Lung (tissue), 12 donors: Measurements from ENCODE around the gene IFIT2. TPM values are rescaled to one million over a fixed set of nuclear protein-coding genes. Genes with fewer than 3 reads are reported as not detected.

Experiments
- ATAC-seq: fragments of 200-7000 bp; cut with Tn5 transposase; one replicate; pipeline ENCODE4 v1.9.1; 2020; ENCODE audit warnings: moderate number of reproducible peaks; ENCODE audit not compliant: insufficient read depth, low FRiP score
- DNase-seq, 3 donors: peaks; one replicate each; pipeline ENCODE4 v3.0.0-alpha.2; 2013 to 2017
- H3K27ac ChIP-seq, 2 donors: one replicate each; pipeline ENCODE4 v1.5.1; 2013; ENCODE audit warnings: mild to moderate bottlenecking in 2 of 2, moderate library complexity in 2 of 2, control low read depth in 1 of 2, inconsistent platforms in 1 of 2, low read depth in 1 of 2, low read length in 1 of 2
- H3K27me3 ChIP-seq, 3 donors: one replicate each; pipeline ENCODE4 v1.5.1; 2013; ENCODE audit warnings: low read length in 2 of 3; ENCODE audit not compliant: control insufficient read depth in 3 of 3, insufficient read depth in 3 of 3
- H3K36me3 ChIP-seq, 4 donors: one replicate each; pipeline ENCODE4 v1.5.1; 2013; ENCODE audit warnings: low read length in 4 of 4, mild to moderate bottlenecking in 1 of 4, moderate library complexity in 1 of 4; ENCODE audit not compliant: control insufficient read depth in 4 of 4, insufficient read depth in 4 of 4
- H3K4me1 ChIP-seq, 5 donors: one replicate each; pipeline ENCODE4 v1.5.1; 2013; ENCODE audit warnings: low read length in 5 of 5, mild to moderate bottlenecking in 2 of 5, moderate library complexity in 1 of 5; ENCODE audit not compliant: control insufficient read depth in 5 of 5, insufficient read depth in 5 of 5
- H3K4me3 ChIP-seq: one replicate; pipeline ENCODE4 v1.5.1; 2013; ENCODE audit warnings: mild to moderate bottlenecking, control low read depth, moderate library complexity
- H3K9ac ChIP-seq, 2 donors: one replicate each; pipeline ENCODE4 v1.5.1; 2013; ENCODE audit warnings: low read length in 2 of 2, control low read depth in 1 of 2; ENCODE audit not compliant: insufficient read depth in 1 of 2
- H3K9me3 ChIP-seq, 4 donors: one replicate each; pipeline ENCODE4 v1.5.1; 2013; ENCODE audit warnings: low read length in 3 of 4, mild to moderate bottlenecking in 1 of 4, moderate library complexity in 1 of 4; ENCODE audit not compliant: control insufficient read depth in 4 of 4, insufficient read depth in 3 of 4
- WGBS, 2 donors: extraction: QIAGEN DNeasy Blood & Tissue Kit; methylation state at CpG; one replicate each; pipeline ENCODE4 v1.1.7; 2013; 5-methylcytosine and 5-hydroxymethylcytosine counted together
- polyA plus RNA-seq, 2 donors: library from polyadenylated mRNA; stranded (reverse); fragments of 200-250 nt; gene quantifications; one replicate each; pipeline ENCODE4 v1.2.1, GENCODE V29; 2013
- total RNA-seq, 2 donors: library from RNA; depleted of rRNA in 1 of 2; stranded (reverse); fragments of >200 nt in 1 of 2; gene quantifications; one replicate each; pipeline ENCODE4 v1.2.1, GENCODE V29; 2014 to 2021
- TF ChIP-seq, protein P1 (sequence below): IDR thresholded peaks from 2 replicates; pipeline ENCODE4 v1.5.1; 2012; ENCODE audit warnings: mild to moderate bottlenecking; ENCODE audit errors: control extremely low read depth, extremely low read depth
- donor health status: control.
- donor health status: control.
- donor health status: Bipolar disorder and iron deficiency.
- donor health status: healthy.
- donor health status: DM: yes; HTN: yes; CAD: no.

IFIT2 gene
- total and polyA plus RNA-seq, 4 donors: 8.1 to 17.8 (median 14.1) TPM

DNA sequence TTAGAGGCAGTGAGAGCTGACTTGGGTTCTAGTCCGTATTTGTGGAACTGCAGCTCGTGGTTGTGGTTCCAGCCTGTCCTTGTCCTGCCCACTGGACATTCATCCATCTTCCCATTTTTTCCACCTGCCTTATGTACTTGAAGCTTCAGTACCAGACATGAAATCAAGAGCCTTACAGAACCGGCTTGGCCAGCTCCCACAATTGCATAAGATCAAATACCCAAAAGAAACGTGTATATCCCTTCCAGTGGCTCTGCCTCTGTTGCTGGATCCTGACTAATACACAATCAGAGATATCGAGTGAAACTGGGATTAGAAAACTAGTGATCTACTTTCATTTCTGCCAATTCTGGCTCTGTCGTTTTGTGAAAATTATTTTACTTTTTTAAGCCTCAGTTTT is 26.5 kb upstream of the IFIT2 start:
- DNase-seq (peak in 1 of 3 donors; percentile 64), ATAC-seq (no peak)
- H3K36me3 ChIP-seq: no peaks in the 10 kb centered on the region
- 77% methylated on average over 6 of the region's 6 CpGs for WGBS, 2 donors
- no peaks in the 10 kb centered on the region for H3K9me3 ChIP-seq
- no peak overlapping the region for H3K27ac ChIP-seq
- H3K4me3 ChIP-seq: no peak overlapping the region
- H3K9ac ChIP-seq: no peak overlapping the region
- H3K27me3 ChIP-seq: no peaks in the 10 kb centered on the region
- TF ChIP-seq, protein P1, sequence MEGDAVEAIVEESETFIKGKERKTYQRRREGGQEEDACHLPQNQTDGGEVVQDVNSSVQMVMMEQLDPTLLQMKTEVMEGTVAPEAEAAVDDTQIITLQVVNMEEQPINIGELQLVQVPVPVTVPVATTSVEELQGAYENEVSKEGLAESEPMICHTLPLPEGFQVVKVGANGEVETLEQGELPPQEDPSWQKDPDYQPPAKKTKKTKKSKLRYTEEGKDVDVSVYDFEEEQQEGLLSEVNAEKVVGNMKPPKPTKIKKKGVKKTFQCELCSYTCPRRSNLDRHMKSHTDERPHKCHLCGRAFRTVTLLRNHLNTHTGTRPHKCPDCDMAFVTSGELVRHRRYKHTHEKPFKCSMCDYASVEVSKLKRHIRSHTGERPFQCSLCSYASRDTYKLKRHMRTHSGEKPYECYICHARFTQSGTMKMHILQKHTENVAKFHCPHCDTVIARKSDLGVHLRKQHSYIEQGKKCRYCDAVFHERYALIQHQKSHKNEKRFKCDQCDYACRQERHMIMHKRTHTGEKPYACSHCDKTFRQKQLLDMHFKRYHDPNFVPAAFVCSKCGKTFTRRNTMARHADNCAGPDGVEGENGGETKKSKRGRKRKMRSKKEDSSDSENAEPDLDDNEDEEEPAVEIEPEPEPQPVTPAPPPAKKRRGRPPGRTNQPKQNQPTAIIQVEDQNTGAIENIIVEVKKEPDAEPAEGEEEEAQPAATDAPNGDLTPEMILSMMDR: no peak
- H3K4me1 ChIP-seq: peaks cover 3 to 21% (median 18%) of the 10 kb centered on the region in 5 donors

DNA sequence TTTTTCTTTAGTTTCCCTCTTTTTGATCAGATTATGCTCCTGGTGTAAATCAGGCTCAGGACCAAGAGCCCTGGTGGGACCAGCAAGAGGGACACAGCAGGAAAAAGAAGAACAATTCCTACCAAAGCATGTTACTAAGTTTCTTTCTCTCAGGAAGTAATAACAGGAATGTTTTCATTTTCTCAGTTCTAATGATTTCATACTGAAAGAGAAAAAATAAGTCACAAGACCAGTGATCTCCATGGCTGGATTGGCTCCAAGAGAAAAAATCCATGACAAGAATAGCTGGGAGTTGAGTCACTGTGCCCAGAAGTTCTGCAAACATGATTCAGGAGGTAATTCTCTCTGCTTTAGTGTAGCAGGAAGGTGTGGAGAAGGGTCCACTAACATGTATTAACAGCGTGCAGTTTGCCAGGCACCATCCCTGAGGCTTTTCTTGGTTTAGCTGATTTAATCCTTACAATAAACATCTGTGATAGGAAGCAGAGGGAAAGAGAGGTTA is 23.8 kb upstream of the IFIT2 start:
- Histone ChIP-seq H3K27me3 (no peaks in the 10 kb centered on the region), H3K9me3 (no peaks in the 10 kb centered on the region), H3K4me1 (peaks cover 3 to 25% (median 21%) of the 10 kb centered on the region in 5 donors), H3K4me3 (no peak overlapping the region), H3K36me3 (no peaks in the 10 kb centered on the region), H3K27ac (peak overlapping the region; percentile 63 to 89), H3K9ac (peak overlapping the region in 1 of 2 donors; percentile 73)
- ATAC-seq (peak; percentile 73), DNase-seq (peak; percentile 49 to 94 (median 91))
- TF ChIP-seq, protein P1: no peak
- 29 to 75% methylated on average over 1 of the region's 1 CpG for WGBS, 2 donors

DNA sequence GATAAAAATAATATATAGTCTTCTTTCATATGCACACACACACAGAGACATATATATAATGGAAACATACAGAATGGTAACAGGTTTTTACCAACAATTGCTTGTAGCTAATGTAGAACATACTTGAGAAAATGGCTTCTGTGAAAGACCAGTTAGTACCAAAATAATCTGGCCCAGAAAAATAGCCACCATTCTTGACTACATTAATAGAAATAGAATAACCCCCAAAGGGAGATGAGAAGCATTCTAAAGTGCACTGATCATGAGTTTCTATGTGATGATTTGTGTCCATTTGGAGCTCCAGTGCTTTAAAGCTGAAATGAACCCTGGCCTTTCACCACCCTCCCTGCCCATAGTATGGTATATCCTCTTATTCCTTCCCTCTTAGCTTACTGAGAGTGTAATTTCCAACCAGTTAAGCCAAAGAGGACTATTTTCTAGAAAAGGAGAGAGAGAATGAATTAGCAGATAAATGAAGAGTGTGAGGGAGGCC is 22.9 kb upstream of the IFIT2 start:
- ATAC-seq: no peak
- H3K27ac ChIP-seq: peak overlapping the region; percentile 38 to 45
- no peak overlapping the region for H3K4me3 ChIP-seq
- no peak for DNase-seq
- H3K36me3 ChIP-seq: no peaks in the 10 kb centered on the region
- H3K9me3 ChIP-seq: no peaks in the 10 kb centered on the region
- peak overlapping the region in 1 of 2 donors; percentile 17 for H3K9ac ChIP-seq
- H3K4me1 ChIP-seq: peaks cover 3 to 32% (median 28%) of the 10 kb centered on the region in 5 donors
- no peaks in the 10 kb centered on the region for H3K27me3 ChIP-seq
- TF ChIP-seq, protein P1: no peak
